ENCODE data around the gene CARD11.

Gene CARD11

GRCh38 chr7:2941216-2941859 is 102.3 kb downstream of the CARD11 start:
- H3K27me3 ChIP-seq (ENCODE audit: insufficient read depth, low read depth, severe bottlenecking) = no peaks in the 10 kb centered on the region
- no peak overlapping the region for H3K27ac ChIP-seq
- TF ChIP-seq CTCF (IDR thresholded peaks at IDR 0.05; ENCODE audit: low read depth, low read length) = no peak
- no peaks in the 10 kb centered on the region for H3K9me3 ChIP-seq (ENCODE audit: severe bottlenecking)
- DNase-seq = no peak
- no peak overlapping the region for H3K4me3 ChIP-seq (ENCODE audit: low read depth, low read length)
- H3K36me3 ChIP-seq = no peaks in the 10 kb centered on the region

GRCh38 chr7:2940466-2940865 is 103.2 kb downstream of the CARD11 start:
- no peak for DNase-seq

GRCh38 chr7:2939193-2939885 is 104.3 kb downstream of the CARD11 start:
- H3K27me3 ChIP-seq (ENCODE audit: insufficient read depth, low read depth, severe bottlenecking) = no peaks in the 10 kb centered on the region
- H3K27ac ChIP-seq = peak overlapping the region; percentile 26; the same call in 1 of the 2 replicates
- no peak for DNase-seq
- no peaks in the 10 kb centered on the region for H3K36me3 ChIP-seq
- no peak overlapping the region for H3K4me3 ChIP-seq (ENCODE audit: low read depth, low read length)
- H3K9me3 ChIP-seq (ENCODE audit: severe bottlenecking) = no peaks in the 10 kb centered on the region
- TF ChIP-seq CTCF (IDR thresholded peaks at IDR 0.05; ENCODE audit: low read depth, low read length) = no peak

More at GRCh38 chr7:2940466-2940865, 103.2 kb downstream of the CARD11 start:
- no peak for TF ChIP-seq CTCF (IDR thresholded peaks at IDR 0.05; ENCODE audit: low read depth, low read length)
- Histone ChIP-seq H3K4me3 (ENCODE audit: low read depth, low read length) (no peak overlapping the region), H3K9me3 (ENCODE audit: severe bottlenecking) (no peaks in the 10 kb centered on the region), H3K36me3 (no peaks in the 10 kb centered on the region), H3K27me3 (ENCODE audit: insufficient read depth, low read depth, severe bottlenecking) (no peaks in the 10 kb centered on the region), H3K27ac (no peak overlapping the region)

- peak overlapping the region; percentile 26 for H3K27ac ChIP-seq
- H3K9me3 ChIP-seq (ENCODE audit: severe bottlenecking) = no peaks in the 10 kb centered on the region
- no peaks in the 10 kb centered on the region for H3K36me3 ChIP-seq
- H3K27me3 ChIP-seq (ENCODE audit: insufficient read depth, low read depth, severe bottlenecking) = no peaks in the 10 kb centered on the region
- 0 out of 2 replicates have a peak, but pooled peaks have one; percentile 10 for TF ChIP-seq CTCF (IDR thresholded peaks at IDR 0.05; ENCODE audit: low read depth, low read length)
- no peak overlapping the region for H3K4me3 ChIP-seq (ENCODE audit: low read depth, low read length)
- DNase-seq = peak; percentile 29
Observed at GRCh38 chr7:2938514-2939192, 105.0 kb downstream of the CARD11 start.

DNA sequence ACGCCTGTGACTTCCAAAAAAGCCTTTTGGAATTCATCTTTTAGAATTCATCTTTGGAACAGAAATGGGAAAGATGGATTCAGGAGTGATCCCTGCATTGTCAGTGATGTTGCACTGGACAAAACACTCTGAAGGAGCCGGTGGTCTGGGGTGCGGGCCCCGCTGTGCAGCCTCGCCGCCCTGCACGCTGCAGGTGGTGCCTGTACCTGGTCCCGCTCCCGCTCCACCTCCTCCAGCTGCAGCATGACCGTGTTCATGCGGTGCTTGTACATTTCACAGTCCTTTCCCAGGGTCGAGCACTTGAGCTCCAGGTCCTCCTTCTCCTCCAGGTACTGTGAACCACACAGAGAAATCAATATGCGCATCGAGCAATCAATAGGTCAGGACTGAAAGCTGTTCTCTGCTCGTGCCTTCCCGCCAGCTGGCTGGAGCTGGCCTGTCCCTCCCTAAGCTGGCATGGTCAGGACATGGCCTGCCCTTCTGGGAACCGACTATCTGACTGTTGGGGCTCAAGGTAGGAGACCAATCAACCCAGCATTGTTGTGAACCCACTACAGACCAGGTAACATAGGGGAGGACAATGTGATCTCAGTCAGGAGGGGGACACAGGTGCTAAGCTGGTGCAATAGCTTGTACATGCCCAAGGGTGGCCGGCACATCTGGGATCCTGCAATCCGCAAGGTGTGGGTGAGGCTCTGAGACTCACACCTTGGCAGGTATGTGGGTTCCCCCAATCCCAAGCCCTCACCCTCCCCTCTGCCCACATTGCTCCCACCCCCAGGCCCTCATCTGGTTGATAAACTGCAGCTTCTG is 105.8 kb downstream of the CARD11 start:
- no peak overlapping the region; the same call in 1 of the 2 replicates for H3K27ac ChIP-seq
- no peak for DNase-seq
- H3K4me3 ChIP-seq (ENCODE audit: low read depth, low read length) = no peak overlapping the region
- no peaks in the 10 kb centered on the region for H3K27me3 ChIP-seq (ENCODE audit: insufficient read depth, low read depth, severe bottlenecking)
- no peaks in the 10 kb centered on the region for H3K36me3 ChIP-seq
- no peaks in the 10 kb centered on the region for H3K9me3 ChIP-seq (ENCODE audit: severe bottlenecking)
- TF ChIP-seq CTCF (IDR thresholded peaks at IDR 0.05; ENCODE audit: low read depth, low read length) = no peak

Data from WERI-Rb-1 (cell line).